Activated CD8-positive, alpha-beta memory T cell treated with anti-CD3 and anti-CD28 coated beads, Interleukin-2, amount 50 U/mL, for 24 hours (primary cell): ENCODE measurements around the gene KLHL26.

ENCODE experiments used
- DNase-seq: peaks from one replicate; pipeline ENCODE4 v3.0.0-alpha.2; 2020; ENCODE audit errors: extremely low read depth

KLHL26 gene

DNA sequence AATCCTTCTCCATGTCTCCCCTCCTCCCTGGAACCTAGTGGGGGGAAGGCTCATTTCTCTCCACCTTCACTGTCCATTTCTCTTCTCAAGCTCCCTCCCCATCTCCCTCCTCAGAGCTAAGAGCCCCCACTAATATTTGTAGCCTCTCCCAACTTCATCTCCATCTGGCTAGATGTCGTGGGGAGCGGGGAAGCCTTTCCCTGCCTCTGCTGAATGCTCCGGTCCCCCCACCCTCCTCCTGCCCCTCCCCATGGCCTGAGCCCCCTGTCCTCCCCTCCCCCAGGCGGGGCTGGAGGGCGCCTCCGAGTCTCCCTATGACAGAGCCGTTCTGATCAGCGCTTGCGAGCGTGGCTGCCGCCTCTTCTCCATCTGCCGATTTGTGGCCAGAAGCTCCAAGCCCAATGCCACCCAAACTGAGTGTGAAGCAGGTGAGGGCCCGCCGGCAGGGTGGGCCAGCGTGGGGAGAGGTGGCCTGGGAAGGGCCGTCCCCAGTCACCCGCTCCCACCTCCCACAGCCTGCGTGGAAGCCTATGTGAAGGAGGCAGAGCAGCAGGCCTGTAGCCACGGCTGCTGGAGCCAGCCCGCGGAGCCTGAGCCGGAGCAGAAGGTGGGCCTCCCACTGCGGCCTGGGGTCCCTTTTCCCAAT is 23.1 kb upstream of the KLHL26 start:
- no peak for DNase-seq

DNA sequence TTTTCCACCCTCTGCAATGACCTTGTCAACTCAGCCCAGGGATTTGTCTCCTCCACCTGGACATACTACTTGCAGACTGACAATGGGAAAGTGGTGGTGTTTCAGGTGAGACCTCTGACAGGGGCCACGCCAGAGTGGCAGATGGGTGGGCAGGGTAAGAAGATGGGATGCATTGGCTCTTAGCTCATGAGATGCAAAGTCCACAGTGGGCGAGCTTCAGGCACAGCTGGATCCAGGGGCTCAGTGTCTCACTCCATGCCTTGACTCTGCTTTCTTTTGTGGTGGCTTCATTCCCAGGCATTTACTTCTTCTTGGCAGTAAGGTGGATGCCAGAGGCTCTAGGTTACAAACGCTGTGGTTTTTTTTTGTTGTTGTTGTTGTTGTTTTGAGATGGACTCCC is 20.8 kb upstream of the KLHL26 start:
- DNase-seq, result no peak

DNA sequence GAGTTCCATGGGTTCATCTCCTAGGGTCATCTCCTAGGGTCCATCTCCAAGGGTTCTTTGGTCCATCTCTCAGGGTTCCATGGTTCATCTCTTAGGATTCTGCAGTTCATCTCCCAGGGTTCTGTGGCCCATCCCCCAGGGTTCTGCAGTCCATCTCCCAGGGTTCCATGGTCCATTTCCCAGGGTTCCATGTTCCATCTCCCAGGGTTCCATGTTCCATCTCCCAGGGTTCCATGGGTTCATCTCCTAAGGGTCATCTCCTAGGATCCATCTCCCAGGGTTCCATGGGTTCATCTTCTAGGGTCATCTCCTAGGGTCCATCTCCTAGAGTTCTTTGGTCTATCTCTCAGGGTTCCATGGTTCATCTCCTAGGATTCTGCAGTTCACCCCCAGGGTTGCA is 19.3 kb upstream of the KLHL26 start:
- DNase-seq, result no peak

DNA sequence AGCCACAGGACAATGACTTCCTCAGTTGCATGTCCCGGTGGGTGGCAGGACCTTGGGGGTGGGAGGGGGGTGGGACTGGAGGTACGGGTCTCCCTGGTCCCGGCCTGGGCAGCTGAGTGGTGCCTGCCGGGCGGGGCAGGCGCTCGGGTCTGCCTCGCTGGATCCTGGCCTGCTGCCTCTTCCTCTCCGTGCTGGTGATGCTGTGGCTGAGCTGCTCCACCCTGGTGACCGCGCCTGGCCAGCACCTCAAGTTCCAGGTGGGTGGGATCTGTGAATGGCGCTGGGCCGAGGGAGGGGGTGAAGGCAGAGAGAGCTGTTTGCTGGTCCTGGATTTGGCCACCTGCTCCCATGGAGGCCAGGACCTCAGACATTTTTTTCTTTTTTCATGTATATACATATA is 18.6 kb upstream of the KLHL26 start:
- no peak for DNase-seq

DNA sequence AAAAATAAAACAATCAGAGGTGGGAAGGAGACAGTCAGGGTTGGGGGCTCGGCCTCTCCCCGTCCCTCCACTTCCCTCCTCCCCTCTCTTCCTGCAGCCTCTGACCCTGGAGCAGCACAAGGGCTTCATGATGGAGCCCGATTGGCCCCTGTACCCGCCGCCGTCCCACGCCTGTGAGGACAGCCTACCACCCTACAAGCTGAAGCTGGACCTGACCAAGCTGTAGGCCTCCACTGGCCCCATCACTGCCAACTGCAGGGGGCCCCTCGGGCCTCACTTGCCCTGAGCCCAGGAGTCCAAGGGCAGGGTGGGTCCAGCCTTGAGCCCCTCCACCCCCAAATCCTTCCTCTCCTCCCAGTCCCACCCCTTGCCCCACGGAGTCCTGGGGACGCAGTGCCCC is 16.5 kb upstream of the KLHL26 start:
- no peak for DNase-seq

DNA sequence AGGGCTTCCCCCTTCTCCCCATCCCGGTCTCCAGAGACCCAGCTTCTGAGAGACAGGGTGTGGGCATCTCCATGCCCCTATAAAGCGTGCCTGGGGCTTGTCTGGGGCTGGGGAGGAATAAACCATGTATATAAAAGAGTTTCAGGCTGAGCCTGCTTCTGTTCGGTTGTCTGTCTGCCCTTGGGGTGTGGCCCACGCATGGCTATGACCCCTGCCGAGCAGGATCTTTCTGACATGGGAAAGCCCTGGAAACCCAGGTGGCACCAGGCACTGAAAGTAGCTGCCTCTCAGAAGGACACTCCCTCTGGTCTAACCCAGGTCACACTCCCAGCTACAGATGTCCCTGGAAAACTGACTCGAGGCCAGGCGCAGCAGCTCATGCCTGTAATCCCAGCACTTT is 15.9 kb upstream of the KLHL26 start:
- no peak for DNase-seq

DNA sequence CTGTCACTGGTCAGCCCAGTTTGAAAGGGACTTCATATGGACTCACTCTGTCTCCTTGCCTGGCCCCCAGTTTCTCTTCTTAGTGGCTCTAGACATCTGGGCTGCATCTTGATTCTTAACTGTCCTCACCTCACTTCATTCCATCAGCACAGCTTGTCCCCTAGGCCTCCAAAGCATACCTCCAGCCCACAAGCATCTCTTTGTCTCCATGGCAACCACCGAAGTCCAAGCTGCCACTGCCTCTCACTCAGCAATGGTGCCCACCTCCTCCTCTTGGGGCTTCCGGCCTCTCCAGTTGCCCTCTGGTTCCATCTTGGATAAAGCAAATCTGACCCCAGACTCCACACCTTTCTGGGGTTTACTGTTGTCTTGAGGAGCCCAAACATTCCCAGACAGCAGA is 9.9 kb upstream of the KLHL26 start:
- DNase-seq, result no peak

DNA sequence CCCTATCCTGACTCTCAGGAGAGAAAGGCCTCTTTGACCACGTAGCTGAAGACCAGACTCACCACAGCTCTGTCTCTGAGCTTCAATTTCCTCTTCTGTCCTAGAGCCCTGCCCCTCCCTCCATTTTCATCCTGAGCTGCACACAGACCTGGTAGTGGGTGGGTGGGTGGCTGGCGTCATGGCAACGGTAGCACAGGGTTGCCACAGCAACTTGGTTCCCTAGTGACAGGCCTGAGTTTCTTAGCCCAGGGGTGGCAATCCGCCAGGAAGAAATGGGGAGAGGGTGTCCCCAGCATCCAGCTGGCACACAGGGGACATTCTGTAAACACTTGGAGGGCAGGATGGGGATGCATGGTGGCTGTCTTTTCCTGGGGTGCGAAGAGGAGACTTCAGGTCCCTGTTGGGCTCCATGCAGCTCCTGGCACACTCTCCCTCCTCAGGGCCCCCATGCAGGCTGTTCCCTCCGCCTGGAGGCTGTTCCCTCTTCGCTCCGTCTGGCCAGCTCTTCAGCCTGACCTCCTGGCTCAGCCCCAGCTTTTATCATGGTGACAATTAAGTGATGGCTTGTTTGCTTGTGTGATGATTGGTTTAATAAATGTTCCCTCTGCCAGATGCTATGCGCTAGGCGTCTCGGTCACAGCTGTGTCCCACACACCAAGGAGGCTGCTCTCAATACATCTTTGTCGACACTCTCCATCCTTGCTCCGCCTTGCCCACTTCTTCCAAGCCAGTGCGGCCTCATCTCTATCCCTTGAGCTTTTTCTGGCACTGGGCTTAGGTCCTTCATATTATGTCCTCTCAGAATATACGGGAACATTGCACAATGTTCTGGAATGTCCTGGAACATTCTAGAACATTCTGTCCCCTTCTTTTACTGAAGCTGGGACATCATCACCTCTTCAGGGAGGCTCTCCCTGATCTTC is 7.4 kb upstream of the KLHL26 start:
- DNase-seq, result no peak

DNA sequence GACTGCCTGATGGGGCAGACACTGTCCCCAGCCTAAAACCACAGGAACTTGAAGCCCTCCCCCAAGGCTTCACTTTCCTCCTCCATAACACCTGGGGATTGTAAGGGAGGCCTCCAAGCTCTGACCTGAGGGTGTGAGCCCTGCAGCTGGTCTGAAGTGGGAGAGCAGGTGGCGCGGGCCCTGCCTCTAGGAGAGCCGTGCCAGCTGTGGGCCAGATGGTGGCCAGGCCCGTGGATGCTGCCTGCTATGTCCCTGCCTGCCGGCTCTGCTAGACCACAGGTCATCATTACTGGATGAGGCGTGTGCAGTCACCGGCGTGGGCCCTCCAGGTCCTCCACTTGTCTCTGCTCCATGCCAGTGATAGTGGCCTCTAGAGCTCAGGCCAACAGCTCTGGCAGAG is 3.5 kb upstream of the KLHL26 start:
- no peak for DNase-seq

DNA sequence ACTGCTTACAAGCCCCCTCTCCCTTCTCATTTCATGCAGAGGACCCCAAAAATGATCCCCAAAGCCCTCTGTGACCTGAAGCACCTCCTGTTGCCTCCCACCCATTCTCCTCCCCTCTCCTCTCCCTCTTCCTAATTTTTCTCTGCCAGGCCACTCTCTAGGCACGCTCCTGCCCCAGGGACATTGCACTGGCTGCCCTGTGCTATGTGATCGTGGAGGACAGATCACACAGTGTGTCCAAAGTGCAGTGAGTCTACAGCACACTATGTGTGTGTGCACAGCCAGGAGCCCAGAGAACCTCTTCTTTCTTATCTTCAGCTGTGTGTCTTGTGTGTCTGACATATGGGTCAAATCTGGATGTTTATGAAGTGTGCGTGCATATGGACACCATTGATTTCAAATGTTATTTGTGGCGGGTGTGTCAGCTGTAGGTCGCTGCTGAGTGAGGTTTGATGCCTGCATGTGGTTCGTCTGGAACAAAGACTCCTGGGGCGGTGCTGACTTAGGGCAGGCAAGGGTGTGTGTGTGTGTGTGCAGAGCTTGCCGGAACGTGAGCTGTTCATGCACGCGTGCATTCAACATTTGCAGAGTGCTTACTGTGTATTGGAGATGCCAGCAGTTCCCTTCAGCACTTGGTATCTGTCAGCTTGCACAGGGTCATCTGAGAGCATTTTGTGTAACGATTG is 2.1 kb upstream of the KLHL26 start:
- no peak for DNase-seq

DNA sequence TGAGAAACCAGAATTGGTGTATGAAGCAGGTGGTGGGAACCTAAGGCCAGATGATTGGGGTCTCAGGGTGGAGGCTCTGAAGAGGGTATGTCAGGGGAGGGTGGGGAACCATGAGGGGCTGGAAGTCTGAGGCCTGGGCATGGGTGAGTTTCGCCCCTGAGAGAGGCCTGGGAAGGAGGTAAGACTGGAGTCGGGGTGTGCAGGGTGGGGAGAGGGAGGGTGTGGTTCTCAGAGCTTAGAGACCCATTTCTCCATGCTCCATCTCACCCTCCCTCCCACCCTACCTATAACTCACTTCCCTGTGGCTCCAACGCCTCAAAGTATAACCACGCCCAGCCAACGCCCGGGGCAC is 1.0 kb upstream of the KLHL26 start:
- DNase-seq, result no peak

DNA sequence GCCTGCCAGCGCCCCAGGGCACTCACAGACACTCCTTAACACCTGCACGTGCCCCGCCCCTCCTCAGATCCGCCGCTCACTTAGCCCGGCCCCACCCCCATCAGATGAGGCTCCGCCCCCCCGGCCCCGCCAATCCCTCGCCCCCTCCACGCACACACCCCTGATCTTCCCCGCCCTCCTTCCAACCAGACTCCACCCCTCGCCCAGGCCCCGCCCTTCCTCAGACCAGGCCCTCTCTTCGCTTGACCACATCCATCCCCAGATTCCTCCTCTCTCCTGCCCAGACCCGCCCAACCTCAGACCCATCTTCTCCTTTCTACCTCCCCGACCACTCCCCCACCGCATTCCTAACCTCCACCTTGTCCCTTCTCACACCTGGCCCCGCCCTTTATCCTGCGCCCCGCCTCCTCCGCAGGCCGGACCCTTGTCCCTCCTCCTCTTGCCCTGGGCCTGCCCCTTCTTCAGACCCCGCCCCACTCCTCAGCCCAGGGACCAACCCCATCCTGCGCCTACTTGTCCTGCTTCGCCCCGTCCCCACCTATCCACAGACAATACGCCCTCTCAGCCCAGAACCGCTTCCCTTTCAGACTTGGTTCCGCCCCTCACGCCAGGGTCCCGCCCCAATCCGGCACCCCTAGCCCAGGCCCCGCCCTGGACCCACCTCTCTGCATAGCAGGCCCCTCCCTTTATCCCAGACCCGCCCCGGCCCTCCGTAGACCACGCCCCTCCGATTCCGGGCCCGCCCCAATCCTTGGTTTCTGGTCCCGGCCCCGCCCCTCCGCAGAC is 452 bp upstream of the KLHL26 start:
- DNase-seq, result peak; percentile 98

DNA sequence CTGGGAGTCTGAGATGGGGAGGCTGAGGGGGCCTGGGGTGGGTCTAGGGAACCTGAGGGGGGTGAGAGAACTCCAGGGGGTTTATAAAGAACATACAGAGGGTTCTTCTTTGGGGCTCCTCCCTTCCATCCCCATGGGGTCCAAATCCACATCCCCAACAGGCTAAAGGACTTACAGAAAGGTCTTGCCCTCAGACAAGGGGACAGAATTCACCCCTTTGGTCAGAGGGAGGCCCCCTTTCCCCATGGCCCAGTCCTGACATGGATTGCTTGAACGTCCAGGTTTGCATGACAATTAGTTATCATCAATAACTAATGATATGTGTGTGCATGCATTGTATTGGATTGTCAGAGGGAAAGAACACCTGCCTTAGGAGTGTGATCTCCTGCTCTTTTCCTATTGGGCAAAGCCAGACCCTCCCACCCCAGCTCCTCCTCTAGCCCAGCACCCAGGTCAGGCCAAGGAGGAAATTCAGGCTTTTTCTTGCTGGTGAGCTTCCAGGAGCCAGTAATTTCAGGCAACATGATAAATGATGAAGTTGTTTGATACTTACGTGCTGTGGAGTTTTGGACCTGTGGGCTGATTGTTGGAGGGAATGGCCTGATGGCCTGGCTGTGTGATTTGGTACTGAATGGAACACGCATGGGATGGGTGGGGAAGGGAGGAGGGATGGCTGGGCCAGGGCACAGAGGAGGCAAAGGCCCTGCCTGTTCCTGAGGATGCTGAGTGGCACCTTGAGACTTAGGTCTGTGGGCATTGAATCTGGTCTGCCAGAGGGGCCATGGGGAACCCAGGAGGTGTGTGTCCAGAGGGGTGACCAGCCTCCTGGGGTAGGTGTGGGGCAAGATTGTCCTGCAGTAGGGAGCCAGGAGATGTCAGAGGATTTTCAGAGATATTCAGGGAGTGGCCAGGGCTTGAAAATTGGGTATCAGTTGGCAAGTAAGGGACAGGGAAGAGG is 1.1 kb downstream of the KLHL26 start:
- DNase-seq, result no peak

DNA sequence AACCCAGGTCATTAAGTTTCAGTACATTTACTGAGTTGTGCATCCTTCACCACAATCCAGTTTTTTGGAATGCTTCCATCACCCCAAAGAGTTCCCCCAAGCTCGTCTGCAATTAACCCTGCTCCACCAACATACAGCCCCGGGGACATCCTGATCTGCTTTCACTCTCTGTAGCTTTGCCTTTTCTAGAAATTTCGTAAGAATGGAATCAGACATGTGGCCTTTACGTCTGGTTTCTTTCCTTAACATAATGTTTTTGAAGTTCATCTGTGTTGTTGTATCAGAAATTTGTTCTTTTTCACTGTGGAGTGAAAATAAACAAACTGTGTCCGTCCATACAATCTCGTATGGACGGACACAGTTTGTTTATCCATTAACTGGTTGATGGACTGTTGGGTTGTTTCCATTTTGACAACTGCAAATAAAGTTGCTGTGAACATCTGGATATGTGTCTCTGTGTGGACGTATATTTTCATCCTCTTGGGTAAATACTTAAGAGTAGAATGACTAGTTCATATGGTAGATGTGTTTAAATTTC is 2.9 kb downstream of the KLHL26 start:
- no peak for DNase-seq

DNA sequence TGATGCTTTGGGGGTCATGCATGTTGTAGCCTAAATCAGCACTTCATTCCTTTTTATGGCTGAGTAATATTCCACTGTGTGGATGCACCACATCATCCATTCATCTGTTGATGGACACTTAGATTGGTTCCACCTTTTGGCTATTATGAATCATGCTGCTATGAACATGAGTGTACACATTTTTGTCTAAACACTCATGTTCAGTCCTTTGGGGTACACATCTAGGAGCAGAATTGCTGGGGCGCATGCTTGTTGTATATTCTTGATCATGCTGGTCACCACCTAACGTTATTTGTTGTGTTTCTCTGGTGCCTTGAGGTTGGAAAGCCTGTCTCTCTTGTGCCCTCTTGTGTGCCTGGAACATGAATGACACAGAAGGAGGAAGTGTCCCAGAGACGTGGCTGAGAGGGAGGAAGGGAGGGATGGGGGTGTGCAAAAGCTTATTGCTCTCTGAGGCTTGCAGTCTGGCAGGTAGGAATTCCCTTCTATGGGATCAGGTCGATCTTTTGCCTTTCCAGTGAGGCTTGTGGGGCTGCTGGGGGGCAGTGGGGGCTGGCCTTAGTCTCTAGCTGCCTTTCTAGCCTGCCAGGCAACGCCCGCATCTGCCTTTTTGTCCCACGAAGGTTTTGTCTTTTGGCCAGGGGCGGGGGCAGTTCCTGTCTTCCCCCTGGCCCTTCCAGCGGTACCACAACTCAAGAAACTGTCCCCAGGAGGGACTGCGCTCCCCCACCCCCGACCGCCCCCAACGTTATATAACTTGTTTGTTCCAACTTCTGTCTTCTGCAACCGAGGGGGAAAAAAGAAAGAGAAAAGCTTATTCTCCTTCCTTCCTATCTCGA is 7.6 kb downstream of the KLHL26 start:
- DNase-seq, result no peak

DNA sequence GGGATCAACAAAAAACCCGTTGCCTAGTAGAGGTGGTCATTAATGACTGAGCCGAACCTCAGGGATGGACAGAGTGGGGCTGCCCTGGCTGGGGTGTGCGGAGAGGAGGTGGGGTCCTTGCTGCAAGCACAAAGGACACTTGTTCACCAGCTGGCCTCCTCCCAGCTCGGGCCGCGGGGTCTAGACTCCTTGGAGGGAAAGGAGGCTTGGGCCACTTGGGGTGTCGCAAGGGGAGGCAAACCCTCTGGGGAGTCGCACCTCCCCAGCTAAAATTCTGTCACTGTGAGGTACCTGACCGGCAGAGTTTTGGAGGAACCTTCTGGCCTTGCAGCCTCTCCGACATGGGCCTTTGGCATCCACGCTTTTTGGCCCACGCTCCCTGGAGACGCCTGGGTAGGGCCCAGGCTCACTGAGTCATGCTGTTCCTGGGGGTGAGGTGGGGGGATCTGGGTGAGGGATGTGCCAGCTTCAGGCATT is 8.2 kb downstream of the KLHL26 start:
- DNase-seq, result no peak

DNA sequence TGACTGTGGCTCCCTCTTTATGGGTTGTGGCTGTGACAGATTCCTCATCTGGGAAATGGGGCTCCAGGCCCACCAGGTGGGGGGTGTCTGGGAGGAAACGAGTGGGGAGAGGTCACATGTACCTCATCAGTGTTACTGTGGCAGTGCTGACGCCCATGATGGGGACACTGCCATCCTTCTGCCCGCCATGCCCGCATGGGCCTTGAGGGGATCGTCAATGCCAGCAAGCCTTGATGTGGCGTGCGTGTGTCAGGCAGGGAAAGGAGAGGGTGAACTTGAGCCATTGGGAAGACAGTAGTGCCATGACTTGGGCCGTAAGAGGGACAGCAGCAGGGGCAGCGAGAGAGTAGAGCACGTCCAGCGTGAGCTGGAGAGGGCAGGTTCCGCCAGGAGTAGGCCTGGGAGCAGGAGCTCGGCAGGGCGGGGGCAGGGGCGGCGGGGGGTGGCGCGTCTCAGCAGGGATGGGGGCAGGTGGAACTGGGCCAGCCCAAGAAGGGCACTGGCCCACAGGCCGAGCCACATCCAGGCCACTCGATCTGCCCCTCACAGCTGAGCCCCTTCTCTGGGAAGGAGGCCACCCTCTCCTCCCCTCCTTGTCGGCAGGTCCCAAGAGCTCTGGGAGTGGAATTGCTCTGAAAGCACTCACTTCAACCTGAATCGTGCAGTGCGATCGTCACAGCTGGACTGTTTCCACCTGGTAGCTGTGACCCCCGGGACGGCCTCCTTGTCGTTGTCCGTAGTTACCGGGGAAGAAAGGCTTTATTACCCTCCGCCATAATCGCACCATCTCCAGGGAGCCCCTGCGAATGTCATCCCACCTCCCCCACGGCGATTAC is 9.9 kb downstream of the KLHL26 start:
- DNase-seq, result no peak

DNA sequence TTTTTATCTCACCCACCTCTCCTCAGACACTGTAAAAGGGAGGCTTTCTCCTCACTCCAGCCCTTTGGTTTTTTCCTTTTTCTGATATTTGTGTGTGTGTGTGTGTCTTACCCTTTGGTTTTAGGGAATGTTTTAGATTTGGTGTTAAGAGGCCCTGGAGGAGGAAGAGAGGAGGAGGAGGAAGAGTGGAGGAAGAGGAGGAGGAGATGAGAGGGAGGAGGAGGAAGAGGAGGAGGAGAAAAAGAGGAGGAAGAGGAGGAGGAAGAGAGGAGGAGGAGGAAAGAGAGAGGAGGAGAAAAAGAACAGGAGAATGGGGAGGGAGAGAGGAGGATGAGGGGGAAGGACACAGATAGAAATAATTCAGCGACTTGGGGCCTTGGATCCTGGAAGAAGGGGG is 10.5 kb downstream of the KLHL26 start:
- DNase-seq, result no peak

DNA sequence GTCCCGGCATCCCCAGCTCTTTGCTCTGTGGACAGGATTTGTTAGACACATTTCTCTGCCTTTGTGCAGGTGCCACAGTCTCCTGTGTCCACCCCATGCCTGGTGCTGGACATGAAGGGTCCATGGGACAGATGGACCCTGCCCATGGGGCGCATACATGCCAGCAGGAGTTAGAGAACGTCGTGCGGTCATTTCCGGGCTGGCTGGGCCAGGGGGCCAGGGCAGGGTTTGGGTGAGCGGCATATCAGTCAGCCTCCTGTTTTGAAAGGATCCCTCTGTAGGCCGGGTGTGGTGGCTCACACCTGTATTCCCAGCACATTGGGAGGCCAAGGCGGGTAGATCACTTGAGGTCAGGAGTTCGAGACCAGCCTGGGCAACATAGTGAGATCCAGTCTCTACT is 11.0 kb downstream of the KLHL26 start:
- no peak for DNase-seq
